Retinal pigment epithelial cell (primary cell): Measurements from ENCODE around the gene ITGA1.
"Not testable (repeated sequence)": the region's sequence is repeated elsewhere in the genome, so short reads cannot be mapped to it uniquely, and the experiment has no call there.

ENCODE experiments used
- DNase-seq: peaks from one replicate; pipeline ENCODE4 v3.0.0-alpha.2; 2010; ENCODE audit warnings: low read depth
- H3K4me3 ChIP-seq: 2 replicates; pipeline ENCODE4 v1.5.1; 2011; ENCODE audit warnings: mild to moderate bottlenecking, low read length, control low read depth, moderate library complexity
- CTCF ChIP-seq: conservative IDR thresholded peaks from 2 replicates; pipeline ENCODE4 v1.5.1; 2011; ENCODE audit warnings: low read depth, low read length, control low read depth, inconsistent platforms

ITGA1 gene

GRCh38 chr5:52950686-52951085, 163.0 kb downstream of the ITGA1 start:
- H3K4me3 ChIP-seq, result no peak overlapping the region
- no peak for DNase-seq
- no peak for TF ChIP-seq CTCF

DNA sequence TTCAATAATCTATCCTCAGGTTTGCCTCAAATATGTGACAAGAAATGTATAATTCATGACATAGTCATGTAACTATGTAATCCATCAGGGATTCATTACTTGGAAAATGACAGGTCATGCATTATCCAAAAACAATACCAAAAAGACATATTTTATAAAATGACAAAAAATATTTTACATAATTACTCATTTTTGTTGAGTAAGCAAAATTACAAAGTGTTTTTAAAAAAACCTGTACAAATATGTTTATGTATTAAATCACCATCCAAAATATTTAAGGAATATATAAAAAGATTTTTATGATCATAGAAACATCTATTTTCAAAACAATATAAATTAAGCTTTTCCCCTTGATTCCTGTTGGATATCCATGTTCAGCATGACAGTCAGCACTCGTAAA, 164.8 kb downstream of the ITGA1 start:
- no peak for DNase-seq
- H3K4me3 ChIP-seq, result no peak overlapping the region
- no peak for TF ChIP-seq CTCF

- DNase-seq, result no peak
- no peak for TF ChIP-seq CTCF
- H3K4me3 ChIP-seq, result no peak overlapping the region
Observed at GRCh38 chr5:52956014-52956413, 168.3 kb downstream of the ITGA1 start.

GRCh38 chr5:52956915-52957747, 169.4 kb downstream of the ITGA1 start:
- DNase-seq, result no peak
- no peak for TF ChIP-seq CTCF
- no peak overlapping the region for H3K4me3 ChIP-seq

- TF ChIP-seq CTCF, result no peak
- DNase-seq, result peak; percentile 25
- no peak overlapping the region for H3K4me3 ChIP-seq
Observed at GRCh38 chr5:52961274-52961681, 173.6 kb downstream of the ITGA1 start.

GRCh38 chr5:52963636-52964035, 175.9 kb downstream of the ITGA1 start:
- no peak overlapping the region for H3K4me3 ChIP-seq
- no peak for TF ChIP-seq CTCF
- no peak for DNase-seq

GRCh38 chr5:52964138-52964537, 176.4 kb downstream of the ITGA1 start:
- no peak for DNase-seq
- H3K4me3 ChIP-seq, result no peak overlapping the region
- no peak for TF ChIP-seq CTCF

GRCh38 chr5:52976157-52976556, 188.4 kb downstream of the ITGA1 start:
- not testable (repeated sequence) for H3K4me3 ChIP-seq, DNase-seq
